Fibroblast of the aortic adventitia (primary cell): ENCODE results near the gene TMEM183A. TPM values are rescaled to one million over a fixed set of nuclear protein-coding genes. Genes with fewer than 3 reads are reported as not detected.
A peak's percentile ranks its signal among the peaks of the same experiment; 100 is the strongest.
"Not testable (repeated sequence)": the region's sequence is repeated elsewhere in the genome, so short reads cannot be mapped to it uniquely, and the experiment has no call there.

Experiments
- DNase-seq: peaks from one replicate; pipeline ENCODE4 v3.0.0-alpha.2; 2010; ENCODE audit warnings: low read depth
- H3K4me3 ChIP-seq: 2 replicates; pipeline ENCODE4 v1.5.1; 2011; ENCODE audit warnings: low read depth, mild to moderate bottlenecking, control low read depth, low read length, moderate library complexity
- CTCF ChIP-seq: IDR thresholded peaks from 2 replicates; pipeline ENCODE4 v1.5.1; 2011; ENCODE audit warnings: mild to moderate bottlenecking, low read length, control low read depth, inconsistent platforms; ENCODE audit not compliant: insufficient read depth
- total RNA-seq: library from RNA; depleted of rRNA; stranded (reverse); fragments of >200 nt; gene quantifications from 2 replicates; pipeline ENCODE4 v1.2.3, GENCODE V29; 2012; ENCODE audit warnings: low replicate concordance

Gene TMEM183A
- total RNA-seq, 1 donor: 76.2 TPM

GRCh38 chr1:203017692-203018091 lies 10.5 kb downstream of the TMEM183A start:
- no peak for TF ChIP-seq CTCF
- H3K4me3 ChIP-seq: no peak overlapping the region
- DNase-seq: no peak

GRCh38 chr1:203022855-203023254 lies 15.7 kb downstream of the TMEM183A start:
- DNase-seq, H3K4me3 ChIP-seq: not testable (repeated sequence)

GRCh38 chr1:203025686-203026030 lies 18.5 kb downstream of the TMEM183A start:
- no peak overlapping the region for H3K4me3 ChIP-seq
- TF ChIP-seq CTCF: no peak
- no peak for DNase-seq

DNA sequence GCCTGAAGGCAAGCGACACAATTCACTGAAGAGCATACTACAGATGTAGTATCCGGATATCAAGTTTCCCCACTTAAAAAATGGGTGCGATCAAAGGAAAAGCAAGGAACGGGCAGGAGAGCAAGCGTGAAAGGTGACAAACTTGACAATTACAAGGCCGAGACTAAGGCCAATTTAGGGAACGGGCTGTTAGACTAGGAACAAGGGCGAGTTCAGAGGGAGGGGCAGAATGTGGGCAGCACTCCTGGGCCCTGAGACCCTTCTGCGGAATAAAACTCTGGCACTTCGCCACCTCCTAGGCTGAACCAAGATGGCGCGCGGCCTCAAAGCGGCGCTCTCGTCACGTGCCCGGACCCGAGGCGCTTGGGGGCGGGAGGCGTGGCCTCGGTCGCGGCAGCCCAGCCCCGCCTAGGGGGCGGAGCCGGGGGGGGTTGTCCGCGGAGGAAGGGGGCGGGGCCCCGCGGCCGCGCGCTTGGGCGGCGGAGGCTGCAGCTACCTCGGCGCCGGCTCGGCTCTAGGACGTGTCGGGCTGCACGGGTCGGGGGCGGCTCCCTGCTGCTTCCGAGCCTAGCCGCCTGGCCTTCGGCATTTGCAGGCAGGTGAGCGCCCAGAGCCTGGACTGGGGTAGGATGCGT lies 19.0 kb downstream of the TMEM183A start, which contains the start of gene PPFIA4:
Gene PPFIA4, plus strand, starts transcription at position 461 of the 635 bp plus-strand sequence. CDS start 12,518 bp downstream, outside the sequence.
- no peak for TF ChIP-seq CTCF
- DNase-seq: peak; percentile 75
- peak within 1 kb of the TSS; percentile 75 for H3K4me3 ChIP-seq

DNA sequence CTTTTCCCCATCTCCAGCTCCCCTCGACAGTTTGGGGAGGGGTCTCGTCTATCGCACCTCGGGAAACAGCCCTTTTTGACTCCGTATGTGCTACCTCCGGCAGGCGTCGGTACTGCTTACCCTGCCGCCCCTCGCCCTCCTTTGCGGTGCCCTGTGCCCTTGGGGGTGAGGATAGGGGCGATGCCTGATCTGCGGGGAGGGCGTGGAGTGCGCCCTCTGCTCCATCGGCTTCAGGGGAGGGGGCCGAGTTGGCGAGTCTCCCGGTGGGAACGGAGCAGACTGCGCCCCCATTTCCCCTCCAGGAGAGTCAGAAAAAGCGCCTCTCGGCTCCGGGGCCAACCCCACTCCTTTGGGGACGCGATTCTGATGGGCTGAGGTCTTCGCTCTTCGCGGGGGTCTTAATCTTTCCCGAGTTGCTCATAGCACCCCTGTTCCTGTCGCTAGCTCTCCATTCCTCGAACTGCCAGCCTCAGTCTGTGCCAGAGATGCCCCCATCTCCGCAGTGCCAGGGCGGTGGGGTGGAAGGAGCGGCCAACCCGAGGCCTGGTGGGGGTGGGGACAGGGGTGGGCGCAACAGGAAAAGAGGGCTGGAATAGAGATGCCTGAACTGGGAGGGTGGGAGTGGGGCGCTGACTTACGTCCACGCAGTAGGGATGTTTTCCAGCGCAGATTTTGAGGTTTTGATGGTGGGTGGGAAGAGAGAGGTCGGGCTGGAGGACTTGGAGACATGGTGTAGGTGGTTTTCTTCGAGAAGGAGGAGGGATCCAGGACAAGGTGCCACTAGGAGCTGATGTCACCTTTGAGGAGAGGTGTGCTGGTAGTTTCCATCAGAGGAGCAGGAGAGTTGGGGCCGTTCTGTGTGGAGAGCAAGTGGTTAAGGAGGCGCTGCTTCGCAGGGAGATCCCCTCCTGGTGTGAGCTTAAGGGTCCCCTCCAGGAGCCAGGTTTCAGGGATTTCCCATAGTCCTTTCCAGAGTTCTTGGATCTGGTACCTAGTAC lies 19.8 kb downstream of the TMEM183A start:
- peak overlapping the region; percentile 75 for H3K4me3 ChIP-seq
- no peak for DNase-seq
- peak; percentile 11 for TF ChIP-seq CTCF

- no peak for DNase-seq
- no peak overlapping the region for H3K4me3 ChIP-seq
- TF ChIP-seq CTCF: no peak
Observed at GRCh38 chr1:203028067-203028783, 21.1 kb downstream of the TMEM183A start.
